Measurements from ENCODE around the gene SETD2. TPM values are rescaled to one million over a fixed set of nuclear protein-coding genes. Genes with fewer than 3 reads are reported as not detected.

SETD2 gene
- total and polyA plus RNA-seq, 9 of the 15 experiments (the other 6 are each of a cell fraction or from before 2014, with no cell fraction given) = 8.2 to 44.0 (median 33.6) TPM

GRCh38 chr3:46986782-46987310 lies 177.1 kb downstream of the SETD2 start (continued):
- TF ChIP-seq IRF1 (CRISPR knock-in tag; IDR thresholded peaks at IDR 0.05; ENCODE audit: borderline replicate concordance) = no peak
- no peak for TF ChIP-seq ZNF717 (CRISPR knock-in tag; IDR thresholded peaks at IDR 0.05)
- no peak for TF ChIP-seq ZNF24 (IDR thresholded peaks at IDR 0.05)
- no peak for TF ChIP-seq PHF21A (IDR thresholded peaks at IDR 0.05; ENCODE audit: borderline replicate concordance, low read depth)
- no peak for TF ChIP-seq ZNF232 (CRISPR knock-in tag; IDR thresholded peaks at IDR 0.05)
- no peak for TF ChIP-seq ATF1 (CRISPR knock-in tag; IDR thresholded peaks at IDR 0.05)
- TF ChIP-seq ATF1 (tag; IDR thresholded peaks at IDR 0.05) = no peak
- TF ChIP-seq FOXM1 (IDR thresholded peaks at IDR 0.05; ENCODE audit: low read depth) = no peak
- TF ChIP-seq FOXM1 (CRISPR knock-in tag; IDR thresholded peaks at IDR 0.05; ENCODE audit: low read depth) = no peak
- 0 out of 2 replicates have a peak, but pooled peaks have one; percentile 11 for TF ChIP-seq ATF6 (CRISPR knock-in tag; IDR thresholded peaks at IDR 0.05)
- no peak for TF ChIP-seq PML (IDR thresholded peaks at IDR 0.05; ENCODE audit: low read length)
- TF ChIP-seq NCOA1 (IDR thresholded peaks at IDR 0.05; ENCODE audit: low read depth) = no peak
- no peak for TF ChIP-seq SNAPC5 (CRISPR knock-in tag; IDR thresholded peaks at IDR 0.05)
- no peak for TF ChIP-seq CXXC5 (CRISPR knock-in tag; IDR thresholded peaks at IDR 0.05)
- TF ChIP-seq ZBTB12 (CRISPR knock-in tag; IDR thresholded peaks at IDR 0.05) = no peak
- TF ChIP-seq NFATC3 (IDR thresholded peaks at IDR 0.05) = no peak
- no peak for TF ChIP-seq RBM22 (IDR thresholded peaks at IDR 0.05; ENCODE audit: low read depth, low read length, poor library complexity, severe bottlenecking)
- TF ChIP-seq JUN (IDR thresholded peaks at IDR 0.05; ENCODE audit: borderline replicate concordance, low read depth, low read length) = 0 out of 2 replicates have a peak, but pooled peaks have one; percentile 7
- no peak for TF ChIP-seq JUN (CRISPR knock-in tag; IDR thresholded peaks at IDR 0.05; ENCODE audit: borderline replicate concordance)
- TF ChIP-seq CUX1 (CRISPR knock-in tag; IDR thresholded peaks at IDR 0.05) = no peak
- no peak for TF ChIP-seq ZNF695 (CRISPR knock-in tag; IDR thresholded peaks at IDR 0.05)
- peak in 1 of 2 experiments; percentile 27; a peak in 1 of 4 replicates for TF ChIP-seq FOXA3 (CRISPR knock-in tag; conservative IDR thresholded peaks at IDR 0.05 in 1 of 2, IDR thresholded peaks at IDR 0.05 in 1 of 2)
